ENCODE measurements around the gene GNL3. TPM values are rescaled to one million over a fixed set of nuclear protein-coding genes. Genes with fewer than 3 reads are reported as not detected.

The GNL3 gene
- total RNA-seq, 1 experiment from 2014 or later = 88.9 TPM

- Histone ChIP-seq H3K4me3 (ENCODE audit: low read depth in 2 of 2, low read length in 2 of 2) (no peak overlapping the region), H3K27me3 (ENCODE audit: control insufficient read depth, insufficient read depth, low read length) (no peaks in the 10 kb centered on the region), H3K4me1 (ENCODE audit: control insufficient read depth, insufficient read depth, low read length) (no peaks in the 10 kb centered on the region), H3K27ac (ENCODE audit: low read length) (no peak overlapping the region), H3K9me3 (ENCODE audit: control insufficient read depth, insufficient read depth, low read depth, low read length) (peaks cover 7% of the 10 kb centered on the region; the same call in 1 of the 2 replicates), H3K36me3 (ENCODE audit: control insufficient read depth, insufficient read depth, low read length) (peaks cover 7% of the 10 kb centered on the region; the same call in 1 of the 2 replicates)
- no peak for DNase-seq (ENCODE audit: low read depth, low spot score)
- no TSS peak for BruUV-seq (replicated peaks)
- intact Hi-C loops (cut with micrococcal nuclease; ENCODE audit: unreplicated experiment) (no loop called here), in situ Hi-C loops (cut with HindIII; ENCODE audit: low pct_unique_long_range_greater_than_20kb, low sequenced_read_pairs) (no loop called here)
- TF ChIP-seq REST (IDR thresholded peaks at IDR 0.05; ENCODE audit: insufficient read depth in 1 of 2, low read depth in 2 of 2, low read length in 1 of 2) (no peak), CTCF (IDR thresholded peaks at IDR 0.05) (no peak), TCF7L2 (IDR thresholded peaks at IDR 0.05; ENCODE audit: low read depth, low read length) (no peak), POLR2AphosphoS5 (IDR thresholded peaks at IDR 0.05; ENCODE audit: low read depth, low read length) (no peak), SIN3A (IDR thresholded peaks at IDR 0.05; ENCODE audit: borderline replicate concordance, insufficient read depth, low read depth, low read length) (no peak)
- no peak for ATAC-seq
- POLR2A ChIA-PET = no interaction called here
- CTCF ChIA-PET = no interaction called here
These were observed 44.8 kb downstream of the GNL3 start for GRCh38 chr3:52730681-52731080.

- ATAC-seq (no peak), DNase-seq (ENCODE audit: low read depth, low spot score) (no peak)
- in situ Hi-C loops (cut with HindIII; ENCODE audit: low pct_unique_long_range_greater_than_20kb, low sequenced_read_pairs) (no loop called here), intact Hi-C loops (cut with micrococcal nuclease; ENCODE audit: unreplicated experiment) (no loop called here)
- Histone ChIP-seq H3K4me3 (ENCODE audit: low read depth in 2 of 2, low read length in 2 of 2) (no peak overlapping the region), H3K36me3 (ENCODE audit: control insufficient read depth, insufficient read depth, low read length) (peaks cover 7% of the 10 kb centered on the region; the same call in 1 of the 2 replicates), H3K4me1 (ENCODE audit: control insufficient read depth, insufficient read depth, low read length) (no peaks in the 10 kb centered on the region), H3K27me3 (ENCODE audit: control insufficient read depth, insufficient read depth, low read length) (no peaks in the 10 kb centered on the region), H3K27ac (ENCODE audit: low read length) (no peak overlapping the region), H3K9me3 (ENCODE audit: control insufficient read depth, insufficient read depth, low read depth, low read length) (peaks cover 7% of the 10 kb centered on the region; the same call in 1 of the 2 replicates)
- POLR2A ChIA-PET = no interaction called here
- CTCF ChIA-PET = no interaction called here
- no TSS peak for BruUV-seq (replicated peaks)
- TF ChIP-seq TCF7L2 (IDR thresholded peaks at IDR 0.05; ENCODE audit: low read depth, low read length) (no peak), REST (IDR thresholded peaks at IDR 0.05; ENCODE audit: insufficient read depth in 1 of 2, low read depth in 2 of 2, low read length in 1 of 2) (no peak), CTCF (IDR thresholded peaks at IDR 0.05) (no peak), POLR2AphosphoS5 (IDR thresholded peaks at IDR 0.05; ENCODE audit: low read depth, low read length) (no peak), SIN3A (IDR thresholded peaks at IDR 0.05; ENCODE audit: borderline replicate concordance, insufficient read depth, low read depth, low read length) (no peak)
These were observed 45.8 kb downstream of the GNL3 start for GRCh38 chr3:52731590-52731989.
